ENCODE measurements around the gene IFT20.

DNA sequence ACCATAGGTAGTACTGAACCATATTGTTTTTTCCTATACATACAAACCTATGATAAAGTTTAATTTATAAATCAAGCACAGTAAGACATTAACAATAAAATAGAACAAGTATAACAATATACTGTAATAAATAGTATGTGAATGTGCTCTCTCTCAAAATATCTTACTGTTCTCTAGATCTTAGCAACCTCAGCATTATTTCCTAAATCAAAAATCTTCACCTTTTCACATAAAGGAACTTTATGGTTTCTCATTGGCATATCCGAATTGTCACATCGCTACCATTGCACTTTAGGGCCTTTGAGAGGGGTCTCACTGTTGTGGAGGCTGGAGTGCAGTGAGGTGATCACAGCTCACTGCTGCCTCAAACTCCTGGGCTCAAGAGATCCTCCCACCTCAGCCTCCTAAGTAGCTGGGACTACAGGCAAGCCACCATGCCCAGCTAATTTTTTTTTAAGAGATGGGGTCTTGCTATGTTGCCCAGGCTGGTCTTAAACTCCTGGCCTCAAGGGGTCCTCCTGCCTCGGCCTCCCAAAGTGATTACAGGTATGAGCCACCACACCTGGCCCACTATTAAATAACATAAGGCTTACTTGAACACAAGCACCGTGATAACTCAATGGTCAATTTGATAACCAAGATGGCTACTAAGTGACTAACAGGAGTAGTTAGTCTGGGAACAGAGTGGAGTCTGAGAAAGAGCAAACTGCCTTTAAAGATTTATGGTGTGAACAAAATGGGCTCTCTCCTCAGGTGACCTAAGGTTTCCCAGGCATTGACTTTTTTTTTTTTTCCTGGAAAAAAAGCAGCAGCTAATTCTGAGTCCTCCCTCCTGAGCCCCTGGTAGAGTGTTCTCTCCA lies 19.2 kb downstream of the IFT20 start:
- TF ChIP-seq CTCF (IDR thresholded peaks at IDR 0.05): no peak
- TF ChIP-seq POLR2A (IDR thresholded peaks at IDR 0.05): no peak
